H1 (cell line): ENCODE results near the gene GZF1.

Source experiments
- CEBPB ChIP-seq: IDR thresholded peaks from 2 replicates; pipeline ENCODE4 v1.6.1; 2012; ENCODE audit warnings: low read depth, low read length
- CTCF ChIP-seq, 3 experiments: IDR thresholded peaks; 1 replicate in 2 of 3; 2 replicates in 1 of 3; pipeline versions ENCODE4 v1.5.1 to v1.6.1; 2011; ENCODE audit warnings: low read length in 3 of 3, mild to moderate bottlenecking in 3 of 3, inconsistent platforms in 2 of 3, low read depth in 1 of 3, moderate library complexity in 1 of 3; ENCODE audit not compliant: insufficient read depth in 1 of 3; ENCODE audit errors: control extremely low read depth in 1 of 3
- E2F6 ChIP-seq: IDR thresholded peaks from 2 replicates; pipeline ENCODE4 v1.6.1; 2012; ENCODE audit warnings: inconsistent platforms
- EP300 ChIP-seq, 2 experiments: IDR thresholded peaks; 1 replicate in 1 of 2; 2 replicates in 1 of 2; pipeline ENCODE4 v1.6.1; 2011 to 2012; ENCODE audit warnings: low read depth in 2 of 2, low read length in 2 of 2, mild to moderate bottlenecking in 2 of 2, borderline replicate concordance in 1 of 2, inconsistent platforms in 1 of 2, moderate library complexity in 1 of 2
- EZH2 ChIP-seq: fragments of 200-600 bp; sonication (generic); IDR thresholded peaks from 2 replicates; pipeline ENCODE4 v1.7.1; 2012; ENCODE audit warnings: low read depth, mild to moderate bottlenecking, moderate library complexity, low read length, inconsistent platforms; ENCODE audit not compliant: severe bottlenecking
- FOSL1 ChIP-seq: IDR thresholded peaks from 2 replicates; pipeline ENCODE4 v1.6.1; 2011; ENCODE audit warnings: mild to moderate bottlenecking, low read depth, low read length, moderate library complexity; ENCODE audit not compliant: insufficient read depth
- MAFK ChIP-seq: IDR thresholded peaks from 2 replicates; pipeline ENCODE4 v1.6.1; 2012; ENCODE audit warnings: low read depth, mild to moderate bottlenecking, improper control_type of control experiment, low read length
- POLR2A ChIP-seq, 2 experiments: IDR thresholded peaks; 1 replicate in 1 of 2; 2 replicates in 1 of 2; pipeline ENCODE4 v1.6.1; 2011; ENCODE audit warnings: low read depth in 2 of 2, low read length in 2 of 2, mild to moderate bottlenecking in 2 of 2; ENCODE audit errors: control extremely low read depth in 1 of 2
- SIN3A ChIP-seq, 2 experiments: IDR thresholded peaks in 1 of 2; conservative IDR thresholded peaks in 1 of 2; 2 replicates each; pipeline ENCODE4 v1.6.1; 2011 to 2012; ENCODE audit warnings: low read length in 2 of 2, improper control_type of control experiment in 1 of 2, low read depth in 1 of 2, mild to moderate bottlenecking in 1 of 2
- TF ChIP-seq, protein P1 (sequence below): IDR thresholded peaks from 2 replicates; pipeline ENCODE4 v1.6.1; 2012; ENCODE audit warnings: inconsistent platforms

DNA sequence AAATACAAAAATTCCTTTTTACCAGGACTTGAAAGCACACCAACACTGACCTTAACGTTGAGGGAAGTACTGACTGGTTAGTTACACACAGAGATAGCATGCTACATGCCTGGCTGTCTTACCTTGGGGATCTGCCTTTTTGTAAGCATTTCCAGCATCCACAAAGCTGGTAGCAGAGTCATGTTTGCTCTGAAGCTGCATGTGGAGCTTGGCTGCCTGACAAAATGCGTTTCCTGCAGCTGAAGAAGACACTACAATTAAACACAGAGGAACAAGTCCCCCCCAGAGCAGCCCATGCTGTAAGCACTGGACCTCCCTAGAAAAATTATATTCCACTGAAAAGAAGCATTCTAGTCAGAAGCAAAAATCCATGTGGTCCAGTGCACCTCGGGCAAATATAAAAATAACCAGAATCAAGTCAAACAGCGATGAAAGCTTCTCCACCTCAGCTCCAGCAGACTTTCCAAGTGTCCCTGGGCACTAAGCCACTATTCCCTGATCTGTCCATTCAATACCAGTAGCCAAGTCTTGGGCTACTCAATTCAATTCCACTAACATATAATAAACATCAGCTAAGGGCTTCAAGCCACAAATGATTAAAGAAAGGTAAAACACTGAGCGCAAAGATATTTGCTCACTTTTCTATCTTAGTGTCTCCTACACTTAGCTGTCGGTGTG is 35.1 kb downstream of the GZF1 start:
- TF ChIP-seq FOSL1 (no peak), POLR2A (IDR thresholded peaks at IDR 0.05; ENCODE audit: control extremely low read depth in 1 of 2, low read depth in 2 of 2, low read length in 2 of 2) (no peak), MAFK (no peak), CTCF (IDR thresholded peaks at IDR 0.05; ENCODE audit: control extremely low read depth in 1 of 3, insufficient read depth in 1 of 3, low read depth in 1 of 3, low read length in 3 of 3) (no peak), E2F6 (no peak), CEBPB (no peak), EP300 (IDR thresholded peaks at IDR 0.05; ENCODE audit: borderline replicate concordance in 1 of 2, low read depth in 2 of 2, low read length in 2 of 2) (no peak), EZH2 (no peak), SIN3A (conservative IDR thresholded peaks at IDR 0.05 in 1 of 2, IDR thresholded peaks at IDR 0.05 in 1 of 2; ENCODE audit: low read depth in 1 of 2, low read length in 2 of 2) (no peak)
- TF ChIP-seq, protein P1, sequence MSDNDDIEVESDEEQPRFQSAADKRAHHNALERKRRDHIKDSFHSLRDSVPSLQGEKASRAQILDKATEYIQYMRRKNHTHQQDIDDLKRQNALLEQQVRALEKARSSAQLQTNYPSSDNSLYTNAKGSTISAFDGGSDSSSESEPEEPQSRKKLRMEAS: no peak
